Neutrophil (primary cell): ENCODE measurements around the gene GBX1.

Experiments
- H3K27ac ChIP-seq: fragments of 200-600 bp; sonication (generic); 2 replicates; pipeline ENCODE4 v1.5.1; 2016; ENCODE audit warnings: mild to moderate bottlenecking, moderate library complexity
- H3K27me3 ChIP-seq: fragments of 200-600 bp; sonication (generic); 2 replicates; pipeline ENCODE4 v1.6.0; 2016; ENCODE audit warnings: mild to moderate bottlenecking
- H3K36me3 ChIP-seq: fragments of 200-600 bp; sonication (generic); 2 replicates; pipeline ENCODE4 v1.5.1; 2017
- H3K4me1 ChIP-seq, 2 experiments: fragments of 200-600 bp in 1 of 2; sonication (generic) in 1 of 2; 1 replicate in 1 of 2; 2 replicates in 1 of 2; pipeline versions ENCODE4 v1.5.1 to v1.6.1; 2013 to 2016; ENCODE audit warnings: low read depth in 1 of 2, low read length in 1 of 2, mild to moderate bottlenecking in 1 of 2, moderate library complexity in 1 of 2; ENCODE audit not compliant: control insufficient read depth in 1 of 2, insufficient read depth in 1 of 2
- H3K4me3 ChIP-seq, 2 experiments: fragments of 200-600 bp in 1 of 2; sonication (generic) in 1 of 2; 1 replicate in 1 of 2; 2 replicates in 1 of 2; pipeline ENCODE4 v1.5.1; 2013 to 2016; ENCODE audit warnings: low read depth in 1 of 2, low read length in 1 of 2, mild to moderate bottlenecking in 1 of 2, moderate library complexity in 1 of 2
- H3K9me3 ChIP-seq: fragments of 200-600 bp; sonication (generic); 2 replicates; pipeline ENCODE4 v1.5.1; 2016
- TF ChIP-seq, protein P1 (sequence below): fragments of 200-600 bp; sonication (generic); IDR thresholded peaks from 2 replicates; pipeline ENCODE4 v1.5.1; 2016; ENCODE audit warnings: antibody characterized with exemption

The GBX1 gene

DNA sequence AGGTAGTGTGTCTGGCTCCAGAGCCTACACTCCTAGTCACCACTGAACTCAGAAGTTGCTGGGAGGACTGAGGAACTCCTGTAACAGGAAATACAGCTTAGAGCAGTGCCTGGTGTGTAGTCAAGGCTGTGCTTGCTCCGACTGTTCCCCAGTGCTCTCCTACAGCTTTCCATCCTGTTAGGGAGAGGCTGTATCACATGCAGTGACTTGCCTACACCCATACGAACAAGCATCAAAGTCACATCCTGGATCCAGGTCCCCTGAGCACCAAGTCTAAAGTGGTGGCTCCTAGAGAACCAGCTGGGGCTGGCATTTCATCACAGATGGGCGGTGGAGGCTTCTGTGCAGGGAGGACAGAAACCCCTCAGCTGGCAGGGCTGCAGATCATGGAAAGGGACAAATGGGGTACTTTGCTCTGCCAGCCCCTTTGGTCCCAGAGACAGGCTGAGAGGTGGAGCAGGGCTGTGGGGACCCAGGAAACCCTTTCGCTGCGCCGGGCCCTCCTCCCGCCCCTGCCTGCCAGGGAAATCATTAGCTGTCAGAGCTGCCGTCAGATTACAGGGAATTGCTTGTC, 11.9 kb upstream of the GBX1 start:
- Histone ChIP-seq H3K9me3 (no peaks in the 10 kb centered on the region), H3K36me3 (no peaks in the 10 kb centered on the region), H3K27ac (no peak overlapping the region), H3K4me1 (no peaks in the 10 kb centered on the region), H3K27me3 (peaks cover 59% of the 10 kb centered on the region), H3K4me3 (no peak overlapping the region)
- TF ChIP-seq, protein P1, sequence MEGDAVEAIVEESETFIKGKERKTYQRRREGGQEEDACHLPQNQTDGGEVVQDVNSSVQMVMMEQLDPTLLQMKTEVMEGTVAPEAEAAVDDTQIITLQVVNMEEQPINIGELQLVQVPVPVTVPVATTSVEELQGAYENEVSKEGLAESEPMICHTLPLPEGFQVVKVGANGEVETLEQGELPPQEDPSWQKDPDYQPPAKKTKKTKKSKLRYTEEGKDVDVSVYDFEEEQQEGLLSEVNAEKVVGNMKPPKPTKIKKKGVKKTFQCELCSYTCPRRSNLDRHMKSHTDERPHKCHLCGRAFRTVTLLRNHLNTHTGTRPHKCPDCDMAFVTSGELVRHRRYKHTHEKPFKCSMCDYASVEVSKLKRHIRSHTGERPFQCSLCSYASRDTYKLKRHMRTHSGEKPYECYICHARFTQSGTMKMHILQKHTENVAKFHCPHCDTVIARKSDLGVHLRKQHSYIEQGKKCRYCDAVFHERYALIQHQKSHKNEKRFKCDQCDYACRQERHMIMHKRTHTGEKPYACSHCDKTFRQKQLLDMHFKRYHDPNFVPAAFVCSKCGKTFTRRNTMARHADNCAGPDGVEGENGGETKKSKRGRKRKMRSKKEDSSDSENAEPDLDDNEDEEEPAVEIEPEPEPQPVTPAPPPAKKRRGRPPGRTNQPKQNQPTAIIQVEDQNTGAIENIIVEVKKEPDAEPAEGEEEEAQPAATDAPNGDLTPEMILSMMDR, result no peak

DNA sequence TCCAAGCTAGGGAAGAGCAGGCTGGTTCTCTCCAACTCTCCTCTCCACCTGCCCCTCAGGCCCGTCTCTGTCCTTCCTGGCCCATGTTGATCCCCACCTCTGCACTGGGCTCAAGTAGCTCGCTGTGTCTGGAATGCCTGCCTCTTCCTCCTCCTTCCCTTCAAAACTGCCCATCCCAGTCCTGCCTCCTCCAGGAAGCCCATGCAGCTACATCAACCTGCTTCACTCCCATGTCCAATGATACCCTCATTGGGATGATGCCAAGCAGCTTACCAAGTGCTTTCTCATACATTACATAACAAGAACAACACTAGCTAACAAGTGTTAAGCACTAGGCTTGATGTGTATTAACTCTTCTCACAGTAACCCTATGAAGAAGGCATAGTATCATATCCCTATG, 11.3 kb upstream of the GBX1 start:
- Histone ChIP-seq H3K36me3 (no peaks in the 10 kb centered on the region), H3K9me3 (no peaks in the 10 kb centered on the region), H3K27ac (no peak overlapping the region), H3K4me3 (no peak overlapping the region), H3K4me1 (no peaks in the 10 kb centered on the region), H3K27me3 (peaks cover 64% of the 10 kb centered on the region)
- TF ChIP-seq, protein P1, result no peak

GRCh38 chr7:151178236-151178635, 10.7 kb upstream of the GBX1 start:
- Histone ChIP-seq H3K36me3 (no peaks in the 10 kb centered on the region), H3K27ac (no peak overlapping the region), H3K4me1 (no peaks in the 10 kb centered on the region), H3K27me3 (peaks cover 70% of the 10 kb centered on the region), H3K4me3 (no peak overlapping the region), H3K9me3 (no peaks in the 10 kb centered on the region)
- TF ChIP-seq, protein P1, result no peak

DNA sequence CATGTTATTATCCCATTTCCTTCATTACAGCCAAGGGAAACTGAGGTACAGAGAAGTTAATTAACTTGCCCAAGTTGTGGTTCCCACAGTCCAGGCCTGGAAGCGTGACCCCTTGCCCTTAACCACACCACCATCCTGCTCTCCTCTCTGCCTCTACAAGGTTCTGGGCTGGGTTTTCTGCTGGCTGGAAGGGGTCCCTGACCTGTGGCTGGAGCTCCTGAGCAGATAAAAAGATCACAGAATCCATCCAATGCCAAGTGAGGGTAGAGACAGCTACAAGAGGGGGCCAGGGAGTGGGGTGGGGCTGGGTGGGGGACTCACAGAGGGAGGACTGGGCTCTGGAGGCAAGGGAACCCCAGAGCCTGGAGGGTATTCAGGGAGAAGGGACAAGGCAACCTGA, 9.8 kb upstream of the GBX1 start:
- Histone ChIP-seq H3K27ac (no peak overlapping the region), H3K9me3 (no peaks in the 10 kb centered on the region), H3K36me3 (no peaks in the 10 kb centered on the region), H3K4me1 (no peaks in the 10 kb centered on the region), H3K4me3 (no peak overlapping the region), H3K27me3 (peaks cover 75% of the 10 kb centered on the region)
- TF ChIP-seq, protein P1, result no peak

DNA sequence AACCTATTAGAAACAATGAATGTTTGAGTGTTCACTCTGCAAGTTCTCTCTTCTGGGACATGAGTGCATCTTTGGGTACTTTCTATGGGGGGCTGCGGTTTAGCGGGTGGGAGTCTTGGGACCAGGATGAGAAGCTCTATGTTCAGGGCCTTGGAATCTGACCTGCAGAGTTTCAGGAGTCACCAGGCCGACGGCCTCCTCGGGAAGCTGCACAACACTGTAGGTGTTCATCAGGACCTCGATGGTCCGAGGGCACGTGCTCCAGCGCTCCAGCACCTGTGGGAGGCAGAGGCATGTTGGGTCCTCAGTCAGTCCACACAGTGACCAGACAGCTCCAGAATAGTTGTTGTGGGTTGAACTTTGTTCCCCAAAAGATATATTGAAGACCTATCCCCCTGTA, 8.9 kb upstream of the GBX1 start:
- Histone ChIP-seq H3K36me3 (no peaks in the 10 kb centered on the region), H3K4me3 (no peak overlapping the region), H3K4me1 (no peaks in the 10 kb centered on the region), H3K27ac (no peak overlapping the region), H3K27me3 (peaks cover 84% of the 10 kb centered on the region), H3K9me3 (no peaks in the 10 kb centered on the region)
- TF ChIP-seq, protein P1, result no peak

- Histone ChIP-seq H3K9me3 (no peaks in the 10 kb centered on the region), H3K27ac (no peak overlapping the region), H3K27me3 (peaks cover 89% of the 10 kb centered on the region), H3K36me3 (no peaks in the 10 kb centered on the region), H3K4me1 (no peaks in the 10 kb centered on the region), H3K4me3 (no peak overlapping the region)
- TF ChIP-seq, protein P1, result no peak
Measured at GRCh38 chr7:151175793-151176311, 8.4 kb upstream of the GBX1 start.
